T-helper 2 cell treated with Interferon-gamma antibody and Interleukin-4, amounts not matched to agents 5 μg/mL and 100 μg/mL, for 36 hours (primary cell): ENCODE measurements around the gene SYNE2.
"Not testable (repeated sequence)": the region's sequence is repeated elsewhere in the genome, so short reads cannot be mapped to it uniquely, and the experiment has no call there.

ENCODE experiments used
- DNase-seq: peaks from one replicate; pipeline ENCODE4 v3.0.0; 2021; ENCODE audit warnings: low spot score
- H3K27ac Mint-ChIP-seq: one replicate; pipeline ENCODE4 v1.8.0; 2021; ENCODE audit warnings: mild to moderate bottlenecking, mixed read lengths
- H3K27me3 Mint-ChIP-seq: one replicate; pipeline ENCODE4 v1.8.0; 2021; ENCODE audit warnings: low read depth, mixed read lengths
- H3K36me3 Mint-ChIP-seq: one replicate; pipeline ENCODE4 v1.8.0; 2021; ENCODE audit warnings: low read depth, mixed read lengths
- H3K4me1 Mint-ChIP-seq: one replicate; pipeline ENCODE4 v1.8.0; 2021; ENCODE audit warnings: low read depth, mixed read lengths
- H3K4me3 Mint-ChIP-seq: one replicate; pipeline ENCODE4 v1.8.0; 2022; ENCODE audit warnings: mild to moderate bottlenecking, moderate library complexity, mixed read lengths
- H3K9me3 Mint-ChIP-seq: one replicate; pipeline ENCODE4 v1.8.0; 2021; ENCODE audit warnings: mixed read lengths

SYNE2 gene

GRCh38 chr14:64118403-64118742, 265.6 kb downstream of the SYNE2 start:
- not testable (repeated sequence) for H3K27ac Mint-ChIP-seq, DNase-seq, H3K4me1 Mint-ChIP-seq, H3K9me3 Mint-ChIP-seq, H3K4me3 Mint-ChIP-seq, H3K27me3 Mint-ChIP-seq
- peaks cover 19% of the 10 kb centered on the region for H3K36me3 Mint-ChIP-seq

DNA sequence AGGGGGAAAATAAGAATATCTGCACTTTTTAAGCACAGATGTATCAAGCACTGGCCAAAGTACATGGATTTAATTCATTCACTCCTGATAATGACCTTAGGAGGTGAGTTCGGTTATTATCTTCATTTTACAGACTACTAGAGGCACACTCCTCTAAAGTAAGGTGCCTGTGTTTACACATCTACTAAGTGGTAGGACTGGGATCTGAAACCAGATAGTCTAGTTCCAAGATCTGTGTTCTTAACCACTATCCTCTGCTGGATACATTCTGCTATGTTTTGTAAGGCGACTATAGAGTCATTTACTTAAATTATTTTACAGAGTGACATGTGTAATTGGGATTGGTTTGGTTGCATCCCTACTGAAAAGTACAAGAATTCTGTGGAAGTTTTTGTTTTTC, 266.1 kb downstream of the SYNE2 start:
- no peak for DNase-seq
- H3K9me3 Mint-ChIP-seq = no peaks in the 10 kb centered on the region
- no peaks in the 10 kb centered on the region for H3K4me1 Mint-ChIP-seq
- no peak overlapping the region for H3K27ac Mint-ChIP-seq
- no peak overlapping the region for H3K4me3 Mint-ChIP-seq
- H3K36me3 Mint-ChIP-seq = peaks cover 21% of the 10 kb centered on the region
- no peaks in the 10 kb centered on the region for H3K27me3 Mint-ChIP-seq

DNA sequence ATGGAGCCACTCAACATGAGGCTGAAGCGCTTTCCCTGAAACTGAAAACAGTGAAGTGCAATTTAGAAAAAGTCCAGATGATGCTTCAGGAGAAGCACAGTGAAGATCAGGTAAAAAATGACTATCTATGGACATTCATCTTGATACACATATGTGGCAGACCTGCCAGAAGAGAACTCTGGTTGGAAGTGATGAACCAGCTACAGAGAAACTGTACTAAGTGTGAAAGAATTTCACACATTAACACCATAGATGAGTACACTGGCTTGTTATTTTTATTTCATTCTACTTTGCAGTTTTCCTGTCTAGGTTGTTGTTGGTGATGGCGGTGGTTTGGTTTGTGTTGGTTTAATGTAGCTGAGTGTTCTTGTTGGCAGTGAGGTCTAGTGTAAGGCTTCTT, 266.7 kb downstream of the SYNE2 start:
- Mint-ChIP-seq H3K9me3 (no peaks in the 10 kb centered on the region), H3K4me1 (no peaks in the 10 kb centered on the region), H3K27ac (peak overlapping the region; percentile 9), H3K36me3 (peaks cover 21% of the 10 kb centered on the region), H3K4me3 (no peak overlapping the region), H3K27me3 (no peaks in the 10 kb centered on the region)
- DNase-seq = no peak

DNA sequence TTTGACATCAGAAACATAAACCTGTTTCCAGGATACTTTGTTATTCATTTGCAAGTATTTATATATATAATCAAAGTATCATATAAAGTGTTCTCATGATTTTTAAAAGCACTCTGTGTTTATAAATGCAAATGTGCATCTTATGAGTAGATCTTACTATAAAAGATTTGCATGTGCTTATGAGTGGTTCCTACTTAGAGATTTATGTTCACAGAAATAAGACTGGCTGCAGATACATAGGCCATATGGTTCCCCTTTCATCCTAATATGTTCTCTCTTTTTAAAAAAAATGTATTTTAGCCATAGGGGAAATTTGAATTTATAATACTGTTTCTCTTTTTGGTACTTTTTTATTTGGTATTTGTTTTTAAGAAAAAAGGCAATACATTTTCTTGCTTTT, 267.2 kb downstream of the SYNE2 start:
- no peak overlapping the region for H3K27ac Mint-ChIP-seq
- no peaks in the 10 kb centered on the region for H3K27me3 Mint-ChIP-seq
- DNase-seq = no peak
- no peaks in the 10 kb centered on the region for H3K4me1 Mint-ChIP-seq
- peaks cover 20% of the 10 kb centered on the region for H3K36me3 Mint-ChIP-seq
- no peaks in the 10 kb centered on the region for H3K9me3 Mint-ChIP-seq
- no peak overlapping the region for H3K4me3 Mint-ChIP-seq

GRCh38 chr14:64123241-64123822, 270.5 kb downstream of the SYNE2 start:
- Mint-ChIP-seq H3K4me3 (no peak overlapping the region), H3K36me3 (peaks cover 30% of the 10 kb centered on the region), H3K27ac (no peak overlapping the region)

GRCh38 chr14:64125270-64125669, 272.5 kb downstream of the SYNE2 start:
- Mint-ChIP-seq H3K27ac (no peak overlapping the region), H3K4me3 (no peak overlapping the region), H3K36me3 (peaks cover 35% of the 10 kb centered on the region), H3K9me3 (no peaks in the 10 kb centered on the region), H3K27me3 (no peaks in the 10 kb centered on the region), H3K4me1 (no peaks in the 10 kb centered on the region)
- no peak for DNase-seq

More at GRCh38 chr14:64123241-64123822, 270.5 kb downstream of the SYNE2 start:
- Mint-ChIP-seq H3K27me3 (no peaks in the 10 kb centered on the region), H3K4me1 (no peaks in the 10 kb centered on the region), H3K9me3 (no peaks in the 10 kb centered on the region)
- DNase-seq = no peak

DNA sequence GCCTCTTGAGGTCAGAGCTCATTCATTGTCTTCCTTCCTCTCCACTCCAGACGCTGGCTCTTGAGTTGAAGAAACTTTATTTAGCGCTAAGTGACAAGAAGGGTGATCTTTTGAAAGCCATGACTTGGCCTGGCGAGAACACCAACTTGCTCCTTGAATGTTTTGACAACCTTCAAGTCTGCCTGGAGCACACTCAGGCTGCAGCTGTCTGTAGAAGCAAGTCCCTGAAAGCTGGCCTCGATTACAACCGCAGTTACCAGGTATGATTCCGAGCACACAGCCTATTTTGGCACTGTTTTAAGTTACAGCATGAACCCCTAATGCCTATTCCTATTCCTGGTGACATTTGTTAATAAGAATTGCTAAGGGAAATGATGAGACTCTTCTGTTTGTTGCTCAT, 273.7 kb downstream of the SYNE2 start:
- H3K27ac Mint-ChIP-seq = no peak overlapping the region
- H3K4me3 Mint-ChIP-seq = no peak overlapping the region
- H3K4me1 Mint-ChIP-seq = no peaks in the 10 kb centered on the region
- H3K9me3 Mint-ChIP-seq = no peaks in the 10 kb centered on the region
- no peak for DNase-seq
- H3K27me3 Mint-ChIP-seq = no peaks in the 10 kb centered on the region
- peaks cover 40% of the 10 kb centered on the region for H3K36me3 Mint-ChIP-seq

- Mint-ChIP-seq H3K9me3 (no peaks in the 10 kb centered on the region), H3K27ac (no peak overlapping the region), H3K4me1 (no peaks in the 10 kb centered on the region), H3K27me3 (no peaks in the 10 kb centered on the region), H3K36me3 (peaks cover 14% of the 10 kb centered on the region), H3K4me3 (no peak overlapping the region)
- DNase-seq = no peak
Observed at GRCh38 chr14:64137657-64138290, 285.0 kb downstream of the SYNE2 start.

DNA sequence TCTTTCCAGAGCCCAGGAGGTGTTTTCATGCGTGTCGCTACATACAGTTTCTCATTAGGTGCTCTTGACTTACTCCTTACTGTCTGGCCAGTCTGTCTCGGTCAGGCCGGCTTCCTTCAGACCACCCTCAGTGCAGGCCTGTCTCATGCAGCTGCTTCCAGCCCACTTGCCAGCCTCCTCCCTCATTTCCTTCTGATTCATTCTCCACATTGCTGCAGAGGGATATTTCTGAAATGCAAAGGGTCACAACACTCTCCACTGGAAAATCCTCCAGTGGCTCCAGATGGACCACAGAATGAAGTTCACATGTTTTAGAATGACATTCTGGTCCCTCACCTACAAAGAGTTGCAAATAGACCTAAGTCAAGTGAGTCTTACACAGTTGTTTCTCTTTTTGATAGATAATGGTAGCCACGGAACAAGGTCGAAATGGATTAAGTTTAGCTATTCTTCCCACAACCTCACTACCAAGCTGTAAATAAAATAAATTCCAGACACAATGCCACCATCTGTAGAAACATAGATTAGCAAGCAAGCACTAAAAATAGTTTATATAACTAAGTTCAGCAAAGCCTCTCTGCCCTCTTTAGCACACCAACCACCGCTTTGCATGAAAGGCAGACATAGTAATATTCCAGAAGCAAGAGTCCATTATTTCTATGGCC, 294.5 kb downstream of the SYNE2 start:
- Mint-ChIP-seq H3K27me3 (no peaks in the 10 kb centered on the region), H3K4me3 (no peak overlapping the region), H3K4me1 (no peaks in the 10 kb centered on the region), H3K27ac (no peak overlapping the region), H3K9me3 (no peaks in the 10 kb centered on the region), H3K36me3 (peaks cover 12% of the 10 kb centered on the region)
- DNase-seq = no peak

GRCh38 chr14:64149921-64150320, 297.1 kb downstream of the SYNE2 start:
- Mint-ChIP-seq H3K27ac (no peak overlapping the region), H3K4me3 (no peak overlapping the region), H3K4me1 (no peaks in the 10 kb centered on the region), H3K36me3 (no peaks in the 10 kb centered on the region), H3K27me3 (no peaks in the 10 kb centered on the region), H3K9me3 (no peaks in the 10 kb centered on the region)
- no peak for DNase-seq

- H3K9me3 Mint-ChIP-seq = no peaks in the 10 kb centered on the region
- no peak overlapping the region for H3K4me3 Mint-ChIP-seq
- H3K27ac Mint-ChIP-seq = no peak overlapping the region
- no peak for DNase-seq
- H3K27me3 Mint-ChIP-seq = no peaks in the 10 kb centered on the region
- peaks cover 11% of the 10 kb centered on the region for H3K36me3 Mint-ChIP-seq
- H3K4me1 Mint-ChIP-seq = no peaks in the 10 kb centered on the region
Observed at GRCh38 chr14:64158608-64159007, 305.8 kb downstream of the SYNE2 start.

DNA sequence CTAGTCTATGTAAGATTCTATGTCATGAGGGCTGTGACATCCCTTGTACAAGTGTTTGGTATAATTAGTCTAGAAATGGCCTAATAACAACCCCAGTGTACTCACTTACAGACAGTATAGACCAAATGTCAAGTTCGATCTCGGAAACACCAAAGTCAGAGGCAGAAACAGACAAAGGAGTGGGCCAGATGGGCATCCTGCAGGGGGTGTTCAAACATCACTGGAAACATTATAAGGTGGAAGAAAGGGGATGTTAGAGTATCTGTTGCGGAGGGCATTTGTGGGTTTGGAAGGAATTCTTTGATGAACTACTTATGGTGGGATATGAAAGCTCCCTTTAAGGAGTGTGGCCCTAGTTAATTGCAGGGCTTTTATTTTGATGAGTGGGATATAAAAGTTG, 306.8 kb downstream of the SYNE2 start:
- H3K4me1 Mint-ChIP-seq = no peaks in the 10 kb centered on the region
- DNase-seq = no peak
- H3K27me3 Mint-ChIP-seq = no peaks in the 10 kb centered on the region
- H3K36me3 Mint-ChIP-seq = peaks cover 11% of the 10 kb centered on the region
- no peak overlapping the region for H3K4me3 Mint-ChIP-seq
- no peak overlapping the region for H3K27ac Mint-ChIP-seq
- H3K9me3 Mint-ChIP-seq = no peaks in the 10 kb centered on the region

DNA sequence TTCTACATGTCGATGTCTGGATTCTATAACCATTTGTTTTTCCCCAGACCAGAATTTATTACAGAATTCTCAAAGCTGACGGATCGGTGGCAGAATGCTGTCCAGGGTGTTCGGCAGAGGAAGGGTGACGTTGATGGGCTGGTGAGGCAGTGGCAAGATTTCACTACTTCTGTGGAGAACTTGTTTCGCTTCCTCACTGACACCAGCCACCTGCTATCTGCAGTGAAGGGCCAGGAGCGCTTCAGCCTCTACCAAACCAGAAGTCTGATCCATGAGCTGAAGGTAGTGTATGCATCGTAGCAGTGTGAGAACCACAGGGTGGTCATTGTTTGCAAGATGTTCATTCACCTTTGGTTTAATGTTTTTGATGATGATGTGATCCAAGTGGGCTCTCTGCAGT, 317.4 kb downstream of the SYNE2 start:
- Mint-ChIP-seq H3K4me1 (no peaks in the 10 kb centered on the region), H3K27ac (no peak overlapping the region), H3K9me3 (no peaks in the 10 kb centered on the region), H3K36me3 (peaks cover 17% of the 10 kb centered on the region), H3K4me3 (no peak overlapping the region), H3K27me3 (no peaks in the 10 kb centered on the region)
- no peak for DNase-seq

- H3K4me3 Mint-ChIP-seq = no peak overlapping the region
- H3K4me1 Mint-ChIP-seq = peaks cover 3% of the 10 kb centered on the region
- H3K36me3 Mint-ChIP-seq = peaks cover 27% of the 10 kb centered on the region
- no peak for DNase-seq
- H3K27ac Mint-ChIP-seq = no peak overlapping the region
- no peaks in the 10 kb centered on the region for H3K27me3 Mint-ChIP-seq
- H3K9me3 Mint-ChIP-seq = no peaks in the 10 kb centered on the region
Observed at GRCh38 chr14:64174922-64175782, 322.3 kb downstream of the SYNE2 start.
